Epidermal melanocyte (primary cell): ENCODE data around the gene NDUFAF7.
"Not testable (repeated sequence)": the region's sequence is repeated elsewhere in the genome, so short reads cannot be mapped to it uniquely, and the experiment has no call there.

Experiments
- DNase-seq: peaks from one replicate; pipeline ENCODE4 v3.0.0; 2011; ENCODE audit warnings: low spot score; ENCODE audit not compliant: insufficient read length

The NDUFAF7 gene

GRCh38 chr2:37211939-37212338 lies 19.5 kb upstream of the NDUFAF7 start:
- DNase-seq, result no peak

- no peak for DNase-seq
These were observed 16.2 kb upstream of the NDUFAF7 start for GRCh38 chr2:37215250-37215649.

GRCh38 chr2:37219046-37219445 lies 12.4 kb upstream of the NDUFAF7 start:
- DNase-seq, result no peak

GRCh38 chr2:37223131-37223530 lies 8.3 kb upstream of the NDUFAF7 start:
- DNase-seq, result no peak

GRCh38 chr2:37224063-37224462 lies 7.4 kb upstream of the NDUFAF7 start:
- no peak for DNase-seq

GRCh38 chr2:37225129-37225528 lies 6.3 kb upstream of the NDUFAF7 start:
- not testable (repeated sequence) for DNase-seq

GRCh38 chr2:37226863-37227262 lies 4.6 kb upstream of the NDUFAF7 start:
- no peak for DNase-seq

- no peak for DNase-seq
These were observed 2.7 kb upstream of the NDUFAF7 start for GRCh38 chr2:37228788-37229187.

- no peak for DNase-seq
These were observed 877 bp upstream of the NDUFAF7 start for GRCh38 chr2:37230581-37230980.

- DNase-seq, result no peak
These were observed 874 bp downstream of the NDUFAF7 start for GRCh38 chr2:37232131-37232933.

- no peak for DNase-seq
These were observed 12.0 kb downstream of the NDUFAF7 start for GRCh38 chr2:37243435-37243834.

- no peak for DNase-seq
These were observed 12.6 kb downstream of the NDUFAF7 start for GRCh38 chr2:37244017-37244416.

GRCh38 chr2:37244755-37245154 lies 13.3 kb downstream of the NDUFAF7 start:
- DNase-seq, result no peak

GRCh38 chr2:37246205-37246604 lies 14.7 kb downstream of the NDUFAF7 start:
- DNase-seq, result no peak

- DNase-seq, result no peak
These were observed 19.6 kb downstream of the NDUFAF7 start for GRCh38 chr2:37250869-37251740.

GRCh38 chr2:37262522-37262921 lies 31.1 kb downstream of the NDUFAF7 start:
- no peak for DNase-seq

- no peak for DNase-seq
These were observed 32.4 kb downstream of the NDUFAF7 start for GRCh38 chr2:37263839-37264238.

GRCh38 chr2:37267685-37268084 lies 36.2 kb downstream of the NDUFAF7 start:
- no peak for DNase-seq

- no peak for DNase-seq
These were observed 36.7 kb downstream of the NDUFAF7 start for GRCh38 chr2:37268111-37268510.

- no peak for DNase-seq
These were observed 40.1 kb downstream of the NDUFAF7 start for GRCh38 chr2:37271376-37272067.

GRCh38 chr2:37274359-37274965 lies 43.0 kb downstream of the NDUFAF7 start:
- DNase-seq, result no peak
